Panc1 (cell line): ENCODE data around the gene CFAP57. TPM values are rescaled to one million over a fixed set of nuclear protein-coding genes. Genes with fewer than 3 reads are reported as not detected.

Source experiments
- ATAC-seq: fragments of 200-7000 bp; cut with Tn5 transposase; 2 replicates; pipeline ENCODE4 v1.9.1; 2020; ENCODE audit warnings: mild to moderate bottlenecking, moderate library complexity
- BruUV-seq: library from RNA; stranded (reverse); fragments of 400-500 nt; replicated peaks from 2 replicates; lab custom pipeline; 2021; lab: Mats Ljungman, UMichigan
- CTCF ChIA-PET: fragments of 300-600 bp; sonication (Branson Sonifier 250); formaldehyde crosslinking; loops from one replicate; lab custom pipeline; 2022; ENCODE audit warnings: antibody characterized with exemption; lab: Charles Lee
- POLR2A ChIA-PET: fragments of 300-600 bp; sonication (Branson Sonifier 250); formaldehyde crosslinking; loops from one replicate; lab custom pipeline; 2022; ENCODE audit warnings: antibody characterized with exemption; lab: Charles Lee
- DNase-seq: peaks from one replicate; pipeline ENCODE4 v3.0.0-alpha.2; 2010; ENCODE audit warnings: low read depth, low spot score
- H3K27ac ChIP-seq: 2 replicates; pipeline ENCODE4 v1.5.1; 2011; ENCODE audit warnings: mild to moderate bottlenecking, low read length, inconsistent platforms
- H3K27me3 ChIP-seq: fragments of 200-500 bp; sonication (Bioruptor generic); 2 replicates; pipeline ENCODE4 v1.6.0; 2014; ENCODE audit warnings: low read length, inconsistent platforms; ENCODE audit not compliant: control insufficient read depth, insufficient read depth
- H3K36me3 ChIP-seq: fragments of 200-500 bp; sonication (Bioruptor generic); 2 replicates; pipeline ENCODE4 v1.5.1; 2014; ENCODE audit warnings: inconsistent platforms, mild to moderate bottlenecking, low read length, moderate library complexity; ENCODE audit not compliant: control insufficient read depth, insufficient read depth
- H3K4me1 ChIP-seq: 2 replicates; pipeline ENCODE4 v1.5.1; 2011; ENCODE audit warnings: inconsistent platforms, mild to moderate bottlenecking, low read length, moderate library complexity; ENCODE audit not compliant: control insufficient read depth, insufficient read depth
- H3K4me3 ChIP-seq, 2 experiments: 2 replicates each; pipeline ENCODE4 v1.5.1; 2011 to 2012; ENCODE audit warnings: low read depth in 2 of 2, low read length in 2 of 2, mild to moderate bottlenecking in 2 of 2, inconsistent platforms in 1 of 2, moderate library complexity in 1 of 2
- H3K9me3 ChIP-seq: fragments of 200-500 bp; sonication (Bioruptor generic); 2 replicates; pipeline ENCODE4 v1.5.1; 2014; ENCODE audit warnings: low read depth, mild to moderate bottlenecking, inconsistent platforms, low read length, moderate library complexity; ENCODE audit not compliant: control insufficient read depth, insufficient read depth
- CTCF ChIP-seq: fragments of 450-650 bp; IDR thresholded peaks from 2 replicates; pipeline ENCODE4 v1.5.1; 2017; ENCODE audit warnings: mild to moderate bottlenecking
- POLR2AphosphoS5 ChIP-seq: IDR thresholded peaks from 2 replicates; pipeline ENCODE4 v1.6.1; 2012; ENCODE audit warnings: mild to moderate bottlenecking, low read depth, low read length, moderate library complexity
- REST ChIP-seq, 2 experiments: IDR thresholded peaks; 2 replicates each; pipeline ENCODE4 v1.6.1; 2011 to 2012; ENCODE audit warnings: low read depth in 2 of 2, control low read depth in 1 of 2, low read length in 1 of 2, mild to moderate bottlenecking in 1 of 2, moderate library complexity in 1 of 2; ENCODE audit not compliant: insufficient read depth in 1 of 2
- SIN3A ChIP-seq: IDR thresholded peaks from 2 replicates; pipeline ENCODE4 v1.6.1; 2012; ENCODE audit warnings: low read depth, mild to moderate bottlenecking, low read length, moderate library complexity, borderline replicate concordance; ENCODE audit not compliant: insufficient read depth
- TCF7L2 ChIP-seq: IDR thresholded peaks from 2 replicates; pipeline ENCODE4 v1.6.1; 2011; ENCODE audit warnings: mild to moderate bottlenecking, low read depth, low read length, inconsistent platforms
- in situ Hi-C: cut with HindIII; loops from 2 replicates; pipeline ENCODE4 v1.10.0; 2016; ENCODE audit warnings: low sequenced_read_pairs, low pct_unique_long_range_greater_than_20kb
- intact Hi-C: fragments of 100-400 bp; cut with micrococcal nuclease; formaldehyde crosslinking; loops from one replicate; pipeline ENCODE4 v1.10.0; 2022; ENCODE audit not compliant: unreplicated experiment
- total RNA-seq: library from RNA; stranded (reverse); gene quantifications from one replicate; pipeline ENCODE4 v1.2.1, GENCODE V29; 2021; ENCODE audit not compliant: unreplicated experiment

Gene CFAP57
- total RNA-seq, 1 experiment from 2014 or later, result 0.69 TPM

- TF ChIP-seq SIN3A (no peak), POLR2AphosphoS5 (no peak), CTCF (no peak), TCF7L2 (no peak), REST (IDR thresholded peaks at IDR 0.05; ENCODE audit: insufficient read depth in 1 of 2, low read depth in 2 of 2, low read length in 1 of 2) (no peak)
- Histone ChIP-seq H3K36me3 (no peaks in the 10 kb centered on the region), H3K27ac (no peak overlapping the region), H3K9me3 (no peaks in the 10 kb centered on the region), H3K27me3 (no peaks in the 10 kb centered on the region), H3K4me3 (no peak overlapping the region), H3K4me1 (no peaks in the 10 kb centered on the region)
- DNase-seq (no peak), ATAC-seq (no peak)
- CTCF ChIA-PET, result interaction anchor here (0.7 kb wide), 1 partner anchor 77 kb away, joined by 13 read pairs; no protein-coding TSS in a partner anchor
- in situ Hi-C loops, result no loop called here
- BruUV-seq, result no TSS peak
- intact Hi-C loops, result no loop called here
- POLR2A ChIA-PET, result no interaction called here
These were observed 108.6 kb downstream of the CFAP57 start for GRCh38 chr1:43280692-43281091.

GRCh38 chr1:43282220-43283195, 110.4 kb downstream of the CFAP57 start:
- no peak for TF ChIP-seq POLR2AphosphoS5
- Histone ChIP-seq H3K4me3 (no peak overlapping the region), H3K9me3 (no peaks in the 10 kb centered on the region), H3K27ac (no peak overlapping the region), H3K36me3 (no peaks in the 10 kb centered on the region), H3K4me1 (no peaks in the 10 kb centered on the region), H3K27me3 (no peaks in the 10 kb centered on the region)
- CTCF ChIA-PET, result no interaction called here
- no peak for ATAC-seq
- no TSS peak for BruUV-seq
- POLR2A ChIA-PET, result no interaction called here
- in situ Hi-C loops (no loop called here), intact Hi-C loops (no loop called here)
- DNase-seq, result no peak

- Histone ChIP-seq H3K9me3 (no peaks in the 10 kb centered on the region), H3K4me1 (no peaks in the 10 kb centered on the region), H3K27me3 (no peaks in the 10 kb centered on the region), H3K27ac (no peak overlapping the region), H3K36me3 (no peaks in the 10 kb centered on the region), H3K4me3 (no peak overlapping the region)
- DNase-seq, result no peak
- in situ Hi-C loops (no loop called here), intact Hi-C loops (no loop called here)
- POLR2A ChIA-PET, result no interaction called here
- ATAC-seq, result no peak
- BruUV-seq, result no TSS peak
- no peak for TF ChIP-seq SIN3A
- TF ChIP-seq REST (IDR thresholded peaks at IDR 0.05; ENCODE audit: insufficient read depth in 1 of 2, low read depth in 2 of 2, low read length in 1 of 2), result no peak
- TF ChIP-seq CTCF, result no peak
- TF ChIP-seq POLR2AphosphoS5, result no peak
- TF ChIP-seq TCF7L2, result no peak
- CTCF ChIA-PET, result interaction anchor here (0.8 kb wide), 1 partner anchor 8 kb away, joined by 4 read pairs; no protein-coding TSS in a partner anchor
These were observed 111.9 kb downstream of the CFAP57 start for GRCh38 chr1:43284065-43284464.
